ENCODE data around the gene GAD1.

The GAD1 gene

GRCh38 chr2:170778900-170779299 is 37.8 kb upstream of the GAD1 start:
- Histone ChIP-seq H3K27me3 (ENCODE audit: low read length) (no peaks in the 10 kb centered on the region), H3F3A (ENCODE audit: insufficient read depth) (no peaks in the 10 kb centered on the region), H3K9ac (ENCODE audit: low read length) (no peak overlapping the region), H3K36me3 (ENCODE audit: low read length) (no peaks in the 10 kb centered on the region), H3K9me3 (ENCODE audit: insufficient read depth, low read length) (no peaks in the 10 kb centered on the region), H3K27ac (ENCODE audit: low read depth, low read length) (no peak overlapping the region), H3K4me2 (ENCODE audit: low read depth, low read length, poor library complexity, severe bottlenecking) (no peak overlapping the region), H3K79me2 (ENCODE audit: insufficient read depth, low read length) (no peaks in the 10 kb centered on the region), H3K4me3 (ENCODE audit: insufficient read depth, low read length, poor library complexity, severe bottlenecking) (no peak overlapping the region), H2AFZ (ENCODE audit: low read depth, low read length, severe bottlenecking) (no peak overlapping the region), H3K9me2 (replicated peaks; ENCODE audit: insufficient read depth, low read length) (no peaks in the 10 kb centered on the region), H4K20me1 (ENCODE audit: low read depth, low read length) (no peaks in the 10 kb centered on the region)
- TF ChIP-seq CTCF (IDR thresholded peaks at IDR 0.05; ENCODE audit: insufficient read depth, low read length, poor library complexity, severe bottlenecking) (no peak), EZH2phosphoT487 (conservative IDR thresholded peaks at IDR 0.05; ENCODE audit: low read length) (no peak)

DNA sequence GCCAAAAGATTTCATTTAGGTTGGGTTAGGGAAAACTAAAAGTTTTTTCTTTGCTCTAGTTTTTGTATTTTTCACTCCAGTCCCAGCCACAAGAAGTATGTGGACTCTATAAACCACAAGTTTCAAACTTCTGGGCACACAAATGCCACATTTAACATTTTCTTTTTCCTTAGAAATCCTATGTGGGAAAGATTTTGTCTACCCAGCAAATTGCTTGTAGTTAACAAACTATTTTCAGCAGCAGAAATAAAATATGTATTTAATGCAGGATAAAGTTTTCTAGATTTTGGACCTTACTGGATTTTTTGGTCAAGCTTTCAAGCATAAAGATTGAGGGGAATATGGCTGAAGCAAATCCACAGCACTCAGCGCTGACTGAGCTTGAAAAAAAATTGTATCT is 37.4 kb upstream of the GAD1 start:
- no peak for TF ChIP-seq CTCF (IDR thresholded peaks at IDR 0.05; ENCODE audit: insufficient read depth, low read length, poor library complexity, severe bottlenecking)
- TF ChIP-seq EZH2phosphoT487 (conservative IDR thresholded peaks at IDR 0.05; ENCODE audit: low read length) = no peak
- no peak overlapping the region for H3K4me3 ChIP-seq (ENCODE audit: insufficient read depth, low read length, poor library complexity, severe bottlenecking)
- H2AFZ ChIP-seq (ENCODE audit: low read depth, low read length, severe bottlenecking) = no peak overlapping the region
- no peaks in the 10 kb centered on the region for H3K36me3 ChIP-seq (ENCODE audit: low read length)
- no peaks in the 10 kb centered on the region for H4K20me1 ChIP-seq (ENCODE audit: low read depth, low read length)
- no peaks in the 10 kb centered on the region for H3K9me3 ChIP-seq (ENCODE audit: insufficient read depth, low read length)
- H3K27ac ChIP-seq (ENCODE audit: low read depth, low read length) = no peak overlapping the region
- no peaks in the 10 kb centered on the region for H3K9me2 ChIP-seq (replicated peaks; ENCODE audit: insufficient read depth, low read length)
- H3F3A ChIP-seq (ENCODE audit: insufficient read depth) = no peaks in the 10 kb centered on the region
- no peak overlapping the region for H3K9ac ChIP-seq (ENCODE audit: low read length)
- no peaks in the 10 kb centered on the region for H3K27me3 ChIP-seq (ENCODE audit: low read length)
- no peaks in the 10 kb centered on the region for H3K79me2 ChIP-seq (ENCODE audit: insufficient read depth, low read length)
- H3K4me2 ChIP-seq (ENCODE audit: low read depth, low read length, poor library complexity, severe bottlenecking) = no peak overlapping the region

DNA sequence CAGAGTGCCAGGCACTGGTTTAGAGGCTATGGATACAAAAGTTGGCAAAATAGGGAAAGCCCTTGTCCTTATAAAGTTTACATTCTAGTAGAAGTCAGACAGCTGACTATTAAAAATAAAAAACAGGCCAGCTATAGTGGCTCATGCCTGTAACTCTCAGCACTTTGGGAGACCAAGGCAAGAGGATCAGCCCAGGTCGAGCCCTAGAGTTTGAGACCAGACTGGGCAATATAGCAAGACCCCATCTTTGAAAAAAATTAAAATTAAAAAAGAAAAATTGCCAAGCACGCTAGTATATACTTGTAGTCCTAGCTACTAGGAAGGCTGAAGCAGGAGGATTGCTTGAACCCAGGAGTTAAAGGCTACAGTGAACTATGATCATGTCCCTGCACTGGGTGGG is 34.0 kb upstream of the GAD1 start:
- no peak for TF ChIP-seq CTCF (IDR thresholded peaks at IDR 0.05; ENCODE audit: insufficient read depth, low read length, poor library complexity, severe bottlenecking)
- no peak for TF ChIP-seq EZH2phosphoT487 (conservative IDR thresholded peaks at IDR 0.05; ENCODE audit: low read length)
- Histone ChIP-seq H3K36me3 (ENCODE audit: low read length) (no peaks in the 10 kb centered on the region), H3K4me3 (ENCODE audit: insufficient read depth, low read length, poor library complexity, severe bottlenecking) (no peak overlapping the region), H3K27ac (ENCODE audit: low read depth, low read length) (no peak overlapping the region), H2AFZ (ENCODE audit: low read depth, low read length, severe bottlenecking) (no peak overlapping the region), H3K9me2 (replicated peaks; ENCODE audit: insufficient read depth, low read length) (no peaks in the 10 kb centered on the region), H3K79me2 (ENCODE audit: insufficient read depth, low read length) (no peaks in the 10 kb centered on the region), H3K27me3 (ENCODE audit: low read length) (no peaks in the 10 kb centered on the region), H3K9ac (ENCODE audit: low read length) (no peak overlapping the region), H3F3A (ENCODE audit: insufficient read depth) (no peaks in the 10 kb centered on the region), H4K20me1 (ENCODE audit: low read depth, low read length) (no peaks in the 10 kb centered on the region), H3K9me3 (ENCODE audit: insufficient read depth, low read length) (no peaks in the 10 kb centered on the region), H3K4me2 (ENCODE audit: low read depth, low read length, poor library complexity, severe bottlenecking) (no peak overlapping the region)

DNA sequence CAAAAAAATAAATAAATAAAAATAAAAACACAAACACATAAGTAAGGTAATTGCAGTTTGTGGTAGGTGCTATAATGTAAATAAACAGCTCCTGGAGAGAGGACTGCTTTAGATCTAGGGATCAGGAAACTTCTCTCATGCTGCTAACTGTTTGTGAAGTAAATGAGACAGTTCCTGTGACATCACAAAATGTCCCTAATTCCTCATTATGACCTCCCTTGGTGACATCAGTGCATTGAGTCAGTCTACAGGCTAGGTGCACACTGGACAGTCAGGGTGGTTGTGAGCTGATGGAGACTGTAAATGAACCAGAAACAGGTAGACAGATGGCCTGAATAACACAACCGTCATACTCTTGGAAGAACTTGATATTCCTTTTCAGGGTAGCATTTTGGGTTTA is 33.1 kb upstream of the GAD1 start:
- no peaks in the 10 kb centered on the region for H3K9me3 ChIP-seq (ENCODE audit: insufficient read depth, low read length)
- H3F3A ChIP-seq (ENCODE audit: insufficient read depth) = no peaks in the 10 kb centered on the region
- H3K36me3 ChIP-seq (ENCODE audit: low read length) = no peaks in the 10 kb centered on the region
- H3K27me3 ChIP-seq (ENCODE audit: low read length) = no peaks in the 10 kb centered on the region
- no peak overlapping the region for H3K9ac ChIP-seq (ENCODE audit: low read length)
- no peak overlapping the region for H3K27ac ChIP-seq (ENCODE audit: low read depth, low read length)
- no peaks in the 10 kb centered on the region for H4K20me1 ChIP-seq (ENCODE audit: low read depth, low read length)
- H3K9me2 ChIP-seq (replicated peaks; ENCODE audit: insufficient read depth, low read length) = no peaks in the 10 kb centered on the region
- H3K4me3 ChIP-seq (ENCODE audit: insufficient read depth, low read length, poor library complexity, severe bottlenecking) = no peak overlapping the region
- no peaks in the 10 kb centered on the region for H3K79me2 ChIP-seq (ENCODE audit: insufficient read depth, low read length)
- no peak overlapping the region for H3K4me2 ChIP-seq (ENCODE audit: low read depth, low read length, poor library complexity, severe bottlenecking)
- TF ChIP-seq EZH2phosphoT487 (conservative IDR thresholded peaks at IDR 0.05; ENCODE audit: low read length) (no peak), CTCF (IDR thresholded peaks at IDR 0.05; ENCODE audit: insufficient read depth, low read length, poor library complexity, severe bottlenecking) (no peak)
- H2AFZ ChIP-seq (ENCODE audit: low read depth, low read length, severe bottlenecking) = no peak overlapping the region

All from SU-DHL-6 (cell line).